Cardiac muscle cell (in vitro differentiated cells and primary cell): Measurements from ENCODE around the gene SERPINB7. TPM values are rescaled to one million over a fixed set of nuclear protein-coding genes. Genes with fewer than 3 reads are reported as not detected.
A peak's percentile ranks its signal among the peaks of the same experiment; 100 is the strongest.

Experiments
- DNase-seq, 2 donors: peaks; one replicate each; pipeline versions ENCODE4 v3.0.0 to v3.0.0-alpha.2; 2010 to 2017; ENCODE audit warnings: low read depth in 1 of 2, low spot score in 1 of 2
- H3K27ac ChIP-seq: fragments of 200-600 bp; sonication (generic); 2 replicates; pipeline ENCODE4 v1.5.1; 2016
- H3K27me3 ChIP-seq: fragments of 200-600 bp; sonication (generic); 2 replicates; pipeline ENCODE4 v1.6.0; 2016; ENCODE audit warnings: control low read depth
- H3K36me3 ChIP-seq: fragments of 200-600 bp; sonication (generic); 2 replicates; pipeline ENCODE4 v1.5.1; 2016; ENCODE audit warnings: control low read depth
- H3K4me1 ChIP-seq: fragments of 200-600 bp; sonication (generic); 2 replicates; pipeline ENCODE4 v1.8.1; 2017; ENCODE audit warnings: low read depth, mild to moderate bottlenecking, mixed run types
- H3K4me3 ChIP-seq: fragments of 200-600 bp; sonication (generic); 2 replicates; pipeline ENCODE4 v1.5.1; 2016; ENCODE audit warnings: mild to moderate bottlenecking
- H3K9me3 ChIP-seq: fragments of 200-600 bp; sonication (generic); 2 replicates; pipeline ENCODE4 v1.5.1; 2017; ENCODE audit warnings: low read depth, mild to moderate bottlenecking, control low read depth
- CTCF ChIP-seq: IDR thresholded peaks from 2 replicates; pipeline ENCODE4 v1.5.1; 2012; ENCODE audit warnings: low read depth, mild to moderate bottlenecking, low read length
- polyA plus RNA-seq: library from polyadenylated mRNA; unstranded; fragments of >200 nt; fragmentation: Nextera tagmentation; extraction: Ambion mirVana; gene quantifications from 2 replicates; pipeline ENCODE4 v1.2.1, GENCODE V29; 2016
- total RNA-seq: library from RNA; depleted of rRNA; stranded (reverse); fragments of >200 nt; gene quantifications from 2 replicates; pipeline ENCODE4 v1.2.3, GENCODE V29; 2016

SERPINB7 gene
- total and polyA plus RNA-seq, 2 experiments from 2014 or later, result 0.24 TPM; not detected in 1

DNA sequence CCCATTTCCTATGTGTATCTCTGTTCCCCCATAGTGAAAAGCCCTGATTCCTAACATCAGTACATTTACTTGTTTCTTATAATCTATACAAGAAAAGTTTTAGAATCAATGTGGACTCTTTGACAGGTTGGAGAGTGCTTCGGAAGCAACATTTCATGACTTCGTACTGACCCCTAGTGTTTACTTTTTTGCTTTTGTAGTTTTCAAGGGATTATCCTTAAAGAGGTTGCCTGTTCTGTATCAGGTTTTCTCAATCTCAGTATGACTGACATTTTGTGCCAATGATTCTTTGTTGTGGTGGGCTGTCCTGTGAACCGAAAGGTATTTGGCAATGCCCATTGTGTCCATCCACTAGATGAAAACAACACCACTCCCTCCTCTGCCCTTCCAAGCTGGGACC, 69.0 kb downstream of the SERPINB7 start:
- Histone ChIP-seq H3K27me3 (peaks cover 21% of the 10 kb centered on the region), H3K4me3 (no peak overlapping the region), H3K36me3 (no peaks in the 10 kb centered on the region), H3K4me1 (no peaks in the 10 kb centered on the region), H3K27ac (no peak overlapping the region), H3K9me3 (no peaks in the 10 kb centered on the region)
- peak; percentile 46 for TF ChIP-seq CTCF
- DNase-seq, result peak; percentile 34 to 46

DNA sequence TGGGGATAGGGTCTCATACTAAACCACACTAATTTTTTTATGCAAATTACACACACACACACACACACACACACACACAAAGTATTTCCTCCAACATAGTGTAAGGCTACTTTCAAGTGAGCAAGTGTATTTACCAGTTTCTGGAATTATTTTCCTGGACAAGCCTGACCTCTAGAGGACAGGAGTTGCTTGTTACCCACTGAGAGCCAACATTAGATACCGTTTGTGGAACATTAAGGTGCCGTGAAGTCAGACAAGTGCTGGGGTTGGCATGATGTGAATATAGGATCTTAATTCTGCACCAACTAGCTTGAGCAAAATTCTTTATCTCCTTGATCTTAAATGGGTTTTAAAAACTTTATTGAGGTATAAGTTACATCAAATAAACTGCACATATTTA, 72.9 kb downstream of the SERPINB7 start:
- Histone ChIP-seq H3K27ac (no peak overlapping the region), H3K36me3 (no peaks in the 10 kb centered on the region), H3K4me1 (no peaks in the 10 kb centered on the region), H3K9me3 (no peaks in the 10 kb centered on the region), H3K27me3 (peaks cover 5% of the 10 kb centered on the region), H3K4me3 (no peak overlapping the region)
- peak; percentile 62 to 70 for DNase-seq
- peak; percentile 73 for TF ChIP-seq CTCF

DNA sequence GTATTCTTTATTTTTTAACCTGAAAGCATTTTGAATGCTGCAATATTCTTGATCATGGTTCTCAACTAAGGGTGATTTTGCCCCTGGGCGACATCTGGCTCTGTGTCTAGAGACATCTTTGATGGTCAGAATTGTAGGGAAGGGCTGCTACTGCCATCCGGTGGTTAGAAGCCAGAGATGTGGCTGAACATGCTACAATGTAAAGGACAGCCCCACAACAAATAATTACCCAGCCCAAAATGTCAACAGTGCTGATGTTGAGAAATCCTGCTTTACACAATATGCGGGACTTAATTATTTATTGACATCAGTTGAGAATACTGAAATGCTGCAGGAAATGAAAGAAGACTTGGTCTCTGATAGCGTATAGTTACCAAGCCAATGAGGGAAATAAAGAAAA, 74.8 kb downstream of the SERPINB7 start:
- peak; percentile 34 to 40 for DNase-seq
- Histone ChIP-seq H3K4me3 (no peak overlapping the region), H3K9me3 (no peaks in the 10 kb centered on the region), H3K4me1 (no peaks in the 10 kb centered on the region), H3K27ac (no peak overlapping the region), H3K36me3 (no peaks in the 10 kb centered on the region), H3K27me3 (peaks cover 5% of the 10 kb centered on the region)
- TF ChIP-seq CTCF, result peak; percentile 49

DNA sequence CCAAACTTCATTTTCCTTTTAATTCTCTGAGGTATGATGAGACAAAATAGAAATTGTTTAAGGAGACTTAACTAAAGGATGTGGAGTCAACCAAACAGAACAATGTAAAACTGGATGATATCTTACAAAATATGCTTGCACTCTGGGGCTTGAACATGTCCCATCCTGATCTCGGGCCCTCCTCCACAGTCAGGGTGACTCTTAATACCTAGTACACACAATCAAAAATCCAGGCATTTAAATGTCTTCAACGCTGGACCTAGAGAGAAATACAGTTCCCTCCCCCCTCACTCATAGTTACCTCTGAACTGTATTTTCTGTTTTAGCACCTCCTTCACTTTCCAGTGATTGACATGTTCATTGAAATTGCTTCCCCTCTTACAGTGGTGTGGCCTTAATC, 75.4 kb downstream of the SERPINB7 start:
- Histone ChIP-seq H3K4me3 (no peak overlapping the region), H3K27me3 (peaks cover 5% of the 10 kb centered on the region), H3K36me3 (no peaks in the 10 kb centered on the region), H3K9me3 (no peaks in the 10 kb centered on the region), H3K27ac (no peak overlapping the region), H3K4me1 (no peaks in the 10 kb centered on the region)
- TF ChIP-seq CTCF, result no peak
- no peak for DNase-seq

Other genes starting within 250 kb of the SERPINB7 start
- not detected in 2 replicates for gene SERPINB12, start 233.0 kb upstream of the SERPINB7 start, total RNA-seq
- gene SERPINB12, start 233.0 kb upstream of the SERPINB7 start, polyA plus RNA-seq, result not detected in 2 replicates
- not detected in 2 replicates for gene SERPINB13, start 188.1 kb upstream of the SERPINB7 start, total RNA-seq
- not detected in 2 replicates for gene SERPINB13, start 188.1 kb upstream of the SERPINB7 start, polyA plus RNA-seq
- not detected in 2 replicates for gene SERPINB4, start 131.2 kb upstream of the SERPINB7 start, total RNA-seq
- not detected in 2 replicates for gene SERPINB4, start 131.2 kb upstream of the SERPINB7 start, polyA plus RNA-seq
- not detected in 2 replicates for gene SERPINB3, start 113.5 kb upstream of the SERPINB7 start, total RNA-seq
- not detected in 2 replicates for gene SERPINB3, start 113.5 kb upstream of the SERPINB7 start, polyA plus RNA-seq
- not detected in 2 replicates for gene SERPINB11, start 72.5 kb upstream of the SERPINB7 start, total RNA-seq
- not detected in 2 replicates for gene SERPINB11, start 72.5 kb upstream of the SERPINB7 start, polyA plus RNA-seq
- not detected in 2 replicates for gene SERPINB2, start 112.3 kb downstream of the SERPINB7 start, total RNA-seq
- gene SERPINB2, start 112.3 kb downstream of the SERPINB7 start, polyA plus RNA-seq, result not detected in 2 replicates
- gene SERPINB10, start 132.5 kb downstream of the SERPINB7 start, total RNA-seq, result not detected in 2 replicates
- not detected in 2 replicates for gene SERPINB10, start 132.5 kb downstream of the SERPINB7 start, polyA plus RNA-seq
- gene HMSD, start 173.9 kb downstream of the SERPINB7 start, total RNA-seq, result 0.14 TPM in 1 of 2 replicates, not detected in the other
- 3.7 TPM in 1 of 2 replicates, not detected in the other for gene HMSD, start 173.9 kb downstream of the SERPINB7 start, polyA plus RNA-seq
- gene SERPINB8, start 194.7 kb downstream of the SERPINB7 start, total RNA-seq, result 0.56 and 0.60 TPM in 2 replicates
- gene SERPINB8, start 194.7 kb downstream of the SERPINB7 start, polyA plus RNA-seq, result 0.90 and 4.0 TPM in 2 replicates